Stromal cell of bone marrow (primary cell): Measurements from ENCODE around the gene FMO3.
A peak's percentile ranks its signal among the peaks of the same experiment; 100 is the strongest.

Experiments
- DNase-seq: peaks from one replicate; pipeline ENCODE4 v3.0.0-alpha.2; 2012; ENCODE audit warnings: low read depth

The FMO3 gene

GRCh38 chr1:171116676-171117075, 26.0 kb downstream of the FMO3 start:
- DNase-seq = no peak

- DNase-seq = no peak
Measured at GRCh38 chr1:171117085-171117484, 26.4 kb downstream of the FMO3 start.

GRCh38 chr1:171119648-171120047, 28.9 kb downstream of the FMO3 start:
- DNase-seq = no peak

- DNase-seq = no peak
Measured at GRCh38 chr1:171122299-171122698, 31.6 kb downstream of the FMO3 start.

- DNase-seq = no peak
Measured at GRCh38 chr1:171122893-171123292, 32.2 kb downstream of the FMO3 start.

- no peak for DNase-seq
Measured at GRCh38 chr1:171126504-171126903, 35.8 kb downstream of the FMO3 start.

GRCh38 chr1:171127099-171127498, 36.4 kb downstream of the FMO3 start:
- no peak for DNase-seq

- peak; percentile 57 for DNase-seq
Measured at GRCh38 chr1:171127501-171127900, 36.8 kb downstream of the FMO3 start.

GRCh38 chr1:171128463-171128862, 37.8 kb downstream of the FMO3 start:
- DNase-seq = no peak

- no peak for DNase-seq
Measured at GRCh38 chr1:171134204-171134923, 43.7 kb downstream of the FMO3 start.

- DNase-seq = no peak
Measured at GRCh38 chr1:171137580-171137979, 46.9 kb downstream of the FMO3 start.

GRCh38 chr1:171138980-171139379, 48.3 kb downstream of the FMO3 start:
- no peak for DNase-seq

GRCh38 chr1:171139890-171140289, 49.2 kb downstream of the FMO3 start:
- DNase-seq = no peak

GRCh38 chr1:171140401-171140800, 49.7 kb downstream of the FMO3 start:
- no peak for DNase-seq

- no peak for DNase-seq
Measured at GRCh38 chr1:171140956-171141687, 50.4 kb downstream of the FMO3 start.

- peak; percentile 89 for DNase-seq
Measured at GRCh38 chr1:171141688-171142415, 51.1 kb downstream of the FMO3 start.

GRCh38 chr1:171142416-171143385, 52.0 kb downstream of the FMO3 start:
- DNase-seq = peak; percentile 63

GRCh38 chr1:171150156-171150555, 59.5 kb downstream of the FMO3 start:
- DNase-seq = no peak

GRCh38 chr1:171152549-171152948, 61.8 kb downstream of the FMO3 start:
- DNase-seq = no peak

GRCh38 chr1:171155484-171155883, 64.8 kb downstream of the FMO3 start:
- no peak for DNase-seq

- DNase-seq = no peak
Measured at GRCh38 chr1:171158096-171158495, 67.4 kb downstream of the FMO3 start.

GRCh38 chr1:171158551-171158950, 67.8 kb downstream of the FMO3 start:
- DNase-seq = no peak
